Glutamatergic neuron (in vitro differentiated cells): Measurements from ENCODE around the gene BRF1. TPM values are rescaled to one million over a fixed set of nuclear protein-coding genes. Genes with fewer than 3 reads are reported as not detected.

Experiments
- DNase-seq: peaks from one replicate; pipeline ENCODE4 v3.0.0; 2022
- H3K27ac Mint-ChIP-seq: one replicate; pipeline ENCODE4 v1.8.0; 2020; ENCODE audit warnings: mild to moderate bottlenecking, mixed read lengths, inconsistent platforms; ENCODE audit not compliant: unreplicated experiment
- H3K27me3 Mint-ChIP-seq: one replicate; pipeline ENCODE4 v1.8.0; 2020; ENCODE audit warnings: mild to moderate bottlenecking, moderate library complexity, mixed read lengths, inconsistent platforms; ENCODE audit not compliant: unreplicated experiment
- H3K36me3 Mint-ChIP-seq: one replicate; pipeline ENCODE4 v1.8.0; 2020; ENCODE audit warnings: mild to moderate bottlenecking, mixed read lengths, inconsistent platforms; ENCODE audit not compliant: unreplicated experiment
- H3K4me1 Mint-ChIP-seq: one replicate; pipeline ENCODE4 v1.8.0; 2020; ENCODE audit warnings: mild to moderate bottlenecking, low read depth, mixed read lengths, inconsistent platforms; ENCODE audit not compliant: unreplicated experiment
- H3K4me3 Mint-ChIP-seq: one replicate; pipeline ENCODE4 v1.8.0; 2020; ENCODE audit warnings: mild to moderate bottlenecking, mixed read lengths, inconsistent platforms; ENCODE audit not compliant: unreplicated experiment
- H3K9me3 Mint-ChIP-seq: one replicate; pipeline ENCODE4 v1.8.0; 2020; ENCODE audit warnings: mild to moderate bottlenecking, moderate library complexity, mixed read lengths, inconsistent platforms; ENCODE audit not compliant: unreplicated experiment
- CTCF ChIP-seq: fragments of 200-600 bp; sonication (generic); IDR thresholded peaks from one replicate; pipeline ENCODE4 v1.5.0; 2021; ENCODE audit not compliant: partially characterized antibody, unreplicated experiment
- total RNA-seq: library from RNA; stranded (reverse); fragmentation: NEBNext Ultra II Directional; extraction: Animal tissue kit (Norgen Biotek cat#: 25700); gene quantifications from one replicate; pipeline ENCODE4 v1.2.1, GENCODE V29; 2021; ENCODE audit not compliant: unreplicated experiment

Gene BRF1
- total RNA-seq, 1 donor from 2014 or later = 54.6 TPM

- H3K9me3 Mint-ChIP-seq = peaks cover 7% of the 10 kb centered on the region
- no peak overlapping the region for H3K27ac Mint-ChIP-seq
- no peak overlapping the region for H3K4me3 Mint-ChIP-seq
- H3K4me1 Mint-ChIP-seq = peaks cover 7% of the 10 kb centered on the region
- TF ChIP-seq CTCF = no peak
- DNase-seq = peak; percentile 59
- H3K36me3 Mint-ChIP-seq = no peaks in the 10 kb centered on the region
- peaks cover 9% of the 10 kb centered on the region for H3K27me3 Mint-ChIP-seq
These were observed 129.7 kb downstream of the BRF1 start for GRCh38 chr14:105171004-105171673.

DNA sequence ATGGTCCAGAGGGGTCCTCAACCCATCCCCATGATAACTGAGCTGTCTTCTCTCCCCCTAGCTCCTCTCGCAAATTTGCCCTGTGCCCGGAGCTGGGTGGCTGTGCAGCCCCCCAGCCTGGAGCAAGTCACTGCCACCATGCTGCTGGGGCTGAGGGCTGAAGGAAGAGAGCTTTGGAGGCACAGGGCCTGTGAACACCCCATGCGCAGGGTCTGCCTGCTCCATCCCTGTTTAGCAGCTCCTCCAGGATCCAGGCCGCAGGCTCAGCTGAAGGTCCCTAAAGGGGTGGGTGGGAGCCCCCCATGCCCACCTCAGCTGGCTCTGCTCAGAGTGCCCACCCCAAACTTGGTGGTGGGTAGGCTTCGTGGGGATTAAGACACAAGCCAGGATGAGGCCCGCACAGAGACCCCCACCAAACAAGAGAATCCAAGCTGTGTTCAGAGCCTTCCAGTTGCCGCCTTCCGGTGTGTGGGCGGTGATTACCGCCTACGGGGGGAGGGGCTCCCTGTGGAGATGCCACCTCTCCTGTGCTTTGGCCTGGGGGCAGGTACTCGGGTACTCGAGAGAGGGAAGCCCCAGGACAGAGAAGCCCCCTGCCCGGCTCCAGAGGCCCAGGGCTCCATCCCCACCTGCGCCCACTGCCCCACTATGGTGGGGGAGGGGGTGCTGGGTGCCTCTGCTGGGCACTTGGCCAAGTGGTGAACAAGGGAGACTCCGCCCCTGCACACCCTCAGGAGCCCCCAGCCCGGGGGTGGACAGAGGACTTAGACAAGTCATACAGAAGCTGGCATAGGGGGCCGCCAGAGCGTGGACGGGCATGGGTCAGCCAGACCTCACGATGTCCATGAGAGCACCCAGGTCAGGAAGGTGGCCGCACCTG, 130.8 kb downstream of the BRF1 start:
- Mint-ChIP-seq H3K36me3 (no peaks in the 10 kb centered on the region), H3K27me3 (peaks cover 9% of the 10 kb centered on the region), H3K27ac (no peak overlapping the region), H3K4me1 (peaks cover 9% of the 10 kb centered on the region), H3K9me3 (peaks cover 7% of the 10 kb centered on the region), H3K4me3 (peak overlapping the region; percentile 65)
- no peak for TF ChIP-seq CTCF
- DNase-seq = no peak

DNA sequence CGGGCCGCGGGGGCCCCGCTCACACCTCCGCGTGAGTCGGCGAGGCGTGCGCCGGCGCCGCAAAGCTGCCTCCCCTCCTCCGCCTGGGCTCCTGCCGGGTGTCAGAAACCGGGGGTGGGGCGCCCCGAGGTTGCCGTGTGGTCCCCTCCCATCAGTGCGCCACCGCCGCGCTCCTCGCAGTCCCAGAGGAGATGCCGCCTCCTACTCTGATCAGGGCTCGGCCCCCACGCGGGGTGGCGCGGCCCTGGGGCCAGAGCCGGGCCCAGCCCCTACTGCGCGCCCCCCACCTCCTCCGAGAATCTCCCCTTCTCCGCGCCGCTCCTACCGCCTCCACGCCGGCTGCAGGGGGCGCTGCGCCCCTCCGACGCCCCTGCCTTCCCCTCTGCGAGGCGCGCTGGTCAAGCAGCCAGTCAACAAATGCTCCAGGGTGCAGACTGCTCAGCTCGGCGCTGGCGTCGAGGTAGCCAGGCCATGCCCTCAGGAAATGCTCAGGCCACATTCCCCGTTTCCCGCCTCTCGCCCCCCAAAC, 131.8 kb downstream of the BRF1 start:
- peak; percentile 83 for TF ChIP-seq CTCF
- DNase-seq = peak; percentile 86
- Mint-ChIP-seq H3K36me3 (no peaks in the 10 kb centered on the region), H3K9me3 (peaks cover 7% of the 10 kb centered on the region), H3K4me1 (peaks cover 9% of the 10 kb centered on the region), H3K27me3 (peaks cover 11% of the 10 kb centered on the region), H3K4me3 (peak overlapping the region; percentile 71), H3K27ac (no peak overlapping the region)

GRCh38 chr14:105168496-105168978, 132.3 kb downstream of the BRF1 start, which contains the start of gene JAG2:
Gene JAG2 (minus strand): TSS chr14:105168776. CDS start chr14:105168420, 356 bp downstream.
- Mint-ChIP-seq H3K4me1 (peaks cover 9% of the 10 kb centered on the region), H3K27me3 (peaks cover 11% of the 10 kb centered on the region), H3K9me3 (peaks cover 7% of the 10 kb centered on the region), H3K27ac (no peak within 1 kb of the TSS), H3K4me3 (peak within 1 kb of the TSS; percentile 71), H3K36me3 (no peaks in the 10 kb centered on the region)
- TF ChIP-seq CTCF = no peak
- DNase-seq = peak; percentile 77

GRCh38 chr14:105168093-105168420, 132.7 kb downstream of the BRF1 start:
- no peak for DNase-seq
- H3K27ac Mint-ChIP-seq = no peak overlapping the region
- peaks cover 9% of the 10 kb centered on the region for H3K4me1 Mint-ChIP-seq
- H3K27me3 Mint-ChIP-seq = peaks cover 11% of the 10 kb centered on the region
- peaks cover 7% of the 10 kb centered on the region for H3K9me3 Mint-ChIP-seq
- H3K4me3 Mint-ChIP-seq = peak overlapping the region; percentile 63
- H3K36me3 Mint-ChIP-seq = no peaks in the 10 kb centered on the region
- TF ChIP-seq CTCF = no peak
